Measurements from ENCODE around the gene LZTS3.

LZTS3 gene

GRCh38 chr20:3181270-3181669 lies 7.9 kb upstream of the LZTS3 start:
- no peaks in the 10 kb centered on the region for H4K20me1 ChIP-seq (ENCODE audit: low read depth, low read length)
- H3K4me3 ChIP-seq (ENCODE audit: insufficient read depth, low read length, poor library complexity, severe bottlenecking), result no peak overlapping the region
- H3K9ac ChIP-seq (ENCODE audit: low read length), result no peak overlapping the region
- H2AFZ ChIP-seq (ENCODE audit: low read depth, low read length, severe bottlenecking), result no peak overlapping the region
- H3K27me3 ChIP-seq (ENCODE audit: low read length), result no peaks in the 10 kb centered on the region
- H3K4me2 ChIP-seq (ENCODE audit: low read depth, low read length, poor library complexity, severe bottlenecking), result no peak overlapping the region
- H3F3A ChIP-seq (ENCODE audit: insufficient read depth), result no peaks in the 10 kb centered on the region
- H3K36me3 ChIP-seq (ENCODE audit: low read length), result no peaks in the 10 kb centered on the region
- no peaks in the 10 kb centered on the region for H3K9me2 ChIP-seq (replicated peaks; ENCODE audit: insufficient read depth, low read length)
- H3K27ac ChIP-seq (ENCODE audit: low read depth, low read length), result no peak overlapping the region
- TF ChIP-seq EZH2phosphoT487 (conservative IDR thresholded peaks at IDR 0.05; ENCODE audit: low read length) (no peak), CTCF (IDR thresholded peaks at IDR 0.05; ENCODE audit: insufficient read depth, low read length, poor library complexity, severe bottlenecking) (no peak)
- H3K79me2 ChIP-seq (ENCODE audit: insufficient read depth, low read length), result no peaks in the 10 kb centered on the region
- H3K9me3 ChIP-seq (ENCODE audit: insufficient read depth, low read length), result no peaks in the 10 kb centered on the region

- H2AFZ ChIP-seq (ENCODE audit: low read depth, low read length, severe bottlenecking), result no peak overlapping the region
- H3K9me2 ChIP-seq (replicated peaks; ENCODE audit: insufficient read depth, low read length), result no peaks in the 10 kb centered on the region
- no peaks in the 10 kb centered on the region for H3K79me2 ChIP-seq (ENCODE audit: insufficient read depth, low read length)
- H3K27me3 ChIP-seq (ENCODE audit: low read length), result no peaks in the 10 kb centered on the region
- H4K20me1 ChIP-seq (ENCODE audit: low read depth, low read length), result no peaks in the 10 kb centered on the region
- peaks cover 4% of the 10 kb centered on the region; the same call in 1 of the 2 replicates for H3F3A ChIP-seq (ENCODE audit: insufficient read depth)
- TF ChIP-seq EZH2phosphoT487 (conservative IDR thresholded peaks at IDR 0.05; ENCODE audit: low read length), result no peak
- TF ChIP-seq CTCF (IDR thresholded peaks at IDR 0.05; ENCODE audit: insufficient read depth, low read length, poor library complexity, severe bottlenecking), result no peak
- H3K9ac ChIP-seq (ENCODE audit: low read length), result no peak overlapping the region
- no peaks in the 10 kb centered on the region for H3K36me3 ChIP-seq (ENCODE audit: low read length)
- H3K27ac ChIP-seq (ENCODE audit: low read depth, low read length), result no peak overlapping the region
- no peak overlapping the region for H3K4me3 ChIP-seq (ENCODE audit: insufficient read depth, low read length, poor library complexity, severe bottlenecking)
- no peaks in the 10 kb centered on the region for H3K9me3 ChIP-seq (ENCODE audit: insufficient read depth, low read length)
- no peak overlapping the region for H3K4me2 ChIP-seq (ENCODE audit: low read depth, low read length, poor library complexity, severe bottlenecking)
These were observed 7.0 kb upstream of the LZTS3 start for GRCh38 chr20:3180319-3180718.

GRCh38 chr20:3177746-3178485 lies 4.6 kb upstream of the LZTS3 start:
- no peak overlapping the region for H3K27ac ChIP-seq (ENCODE audit: low read depth, low read length)
- no peak overlapping the region for H2AFZ ChIP-seq (ENCODE audit: low read depth, low read length, severe bottlenecking)
- H3K9me2 ChIP-seq (replicated peaks; ENCODE audit: insufficient read depth, low read length), result no peaks in the 10 kb centered on the region
- H3K27me3 ChIP-seq (ENCODE audit: low read length), result no peaks in the 10 kb centered on the region
- no peaks in the 10 kb centered on the region for H3K9me3 ChIP-seq (ENCODE audit: insufficient read depth, low read length)
- H3F3A ChIP-seq (ENCODE audit: insufficient read depth), result peaks cover 13% of the 10 kb centered on the region; the same call in 1 of the 2 replicates
- H3K36me3 ChIP-seq (ENCODE audit: low read length), result no peaks in the 10 kb centered on the region
- no peak overlapping the region for H3K9ac ChIP-seq (ENCODE audit: low read length)
- TF ChIP-seq CTCF (IDR thresholded peaks at IDR 0.05; ENCODE audit: insufficient read depth, low read length, poor library complexity, severe bottlenecking) (no peak), EZH2phosphoT487 (conservative IDR thresholded peaks at IDR 0.05; ENCODE audit: low read length) (no peak)
- no peaks in the 10 kb centered on the region for H3K79me2 ChIP-seq (ENCODE audit: insufficient read depth, low read length)
- no peak overlapping the region for H3K4me3 ChIP-seq (ENCODE audit: insufficient read depth, low read length, poor library complexity, severe bottlenecking)
- H3K4me2 ChIP-seq (ENCODE audit: low read depth, low read length, poor library complexity, severe bottlenecking), result no peak overlapping the region
- no peaks in the 10 kb centered on the region for H4K20me1 ChIP-seq (ENCODE audit: low read depth, low read length)

All from SU-DHL-6 (cell line).